ENCODE data around the gene SPRED3.
A peak's percentile ranks its signal among the peaks of the same experiment; 100 is the strongest.
"Not testable (repeated sequence)": the region's sequence is repeated elsewhere in the genome, so short reads cannot be mapped to it uniquely, and the experiment has no call there.

Gene SPRED3

GRCh38 chr19:38422438-38422837, 33.9 kb downstream of the SPRED3 start:
- DNase-seq: no peak

DNA sequence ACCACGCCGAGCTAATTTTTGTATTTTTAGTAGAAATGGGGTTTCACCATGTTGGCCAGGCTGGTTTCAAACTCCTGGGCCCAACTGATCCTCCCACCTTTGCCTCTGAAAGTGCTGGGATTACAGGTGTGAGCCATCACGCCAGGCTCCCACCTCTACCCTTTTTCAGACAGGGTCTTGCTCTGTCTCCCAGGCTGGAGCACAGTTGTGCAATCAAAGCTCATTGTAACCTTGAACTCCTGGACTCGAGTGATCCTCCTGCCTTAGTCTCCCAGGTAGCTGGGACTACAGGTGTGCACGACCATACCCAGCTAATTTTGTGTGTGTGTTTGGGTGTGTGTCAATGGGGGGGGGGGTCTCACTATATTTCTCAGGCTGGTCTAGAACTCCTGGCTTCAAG, 35.8 kb downstream of the SPRED3 start:
- DNase-seq: no peak

DNA sequence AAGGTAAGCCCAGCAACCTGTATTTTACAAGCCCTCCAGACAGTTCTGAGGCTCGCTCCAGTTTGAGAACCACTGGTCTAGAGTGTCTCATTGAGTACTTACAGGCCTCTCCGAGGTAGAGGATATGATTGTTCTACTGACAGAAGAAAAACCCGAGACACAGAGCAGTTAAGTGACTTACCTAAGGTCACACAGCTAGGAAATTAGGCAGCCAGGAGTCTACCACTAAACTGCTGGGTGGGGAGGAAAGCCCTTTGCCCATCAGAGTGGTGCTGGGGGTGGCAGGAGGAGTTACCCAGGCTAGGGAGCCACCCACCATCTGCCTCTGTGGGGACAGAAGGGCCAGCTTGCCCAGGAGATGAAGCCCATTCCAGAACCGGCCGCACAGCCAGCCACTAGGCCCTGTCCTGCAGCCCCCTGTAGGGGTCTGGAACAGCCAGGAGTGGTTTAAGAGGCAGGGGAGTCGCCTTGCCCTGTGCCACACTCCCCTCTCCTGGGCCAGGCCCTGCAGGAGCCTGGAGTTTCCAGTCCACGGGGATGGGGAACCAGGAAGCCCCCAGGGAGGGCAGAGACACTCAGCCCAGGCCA, 36.8 kb downstream of the SPRED3 start:
- DNase-seq: no peak

- peak; percentile 70 for DNase-seq
Measured at GRCh38 chr19:38425810-38426466, 37.4 kb downstream of the SPRED3 start, which contains the start of gene RASGRP4. Gene RASGRP4, minus strand, starts transcription at chr19:38426219. Its CDS starts 128 bp downstream, at chr19:38426091.

- not testable (repeated sequence) for DNase-seq
Measured at GRCh38 chr19:38427035-38427677, 38.7 kb downstream of the SPRED3 start.

GRCh38 chr19:38429055-38429810, 40.7 kb downstream of the SPRED3 start:
- no peak for DNase-seq

GRCh38 chr19:38429811-38430156, 41.3 kb downstream of the SPRED3 start:
- DNase-seq: no peak

DNA sequence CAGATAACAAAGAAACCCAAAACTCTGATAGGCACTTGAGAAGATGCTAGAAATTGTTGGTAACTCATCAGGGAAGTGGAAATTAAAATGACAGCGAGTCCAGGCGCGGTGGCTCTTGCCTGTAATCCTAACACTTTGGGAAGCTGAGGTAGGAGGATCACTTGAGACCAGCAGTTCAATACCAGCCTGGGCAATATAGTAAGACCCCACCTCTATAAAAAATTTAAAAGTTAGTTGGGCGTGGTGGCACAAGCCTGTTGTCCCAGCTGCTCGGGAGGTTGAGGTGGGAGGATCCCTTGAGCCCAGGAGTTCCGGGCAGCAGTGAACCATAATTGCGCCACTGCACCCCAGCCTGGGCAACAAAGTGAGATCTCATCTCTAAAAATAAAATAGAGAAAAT, 42.4 kb downstream of the SPRED3 start:
- no peak for DNase-seq

GRCh38 chr19:38433268-38433733, 44.8 kb downstream of the SPRED3 start, which contains the start of gene RYR1:
Gene RYR1, plus strand, starts transcription at chr19:38433691. Its CDS starts 139 bp downstream, at chr19:38433830.
- DNase-seq: peak; percentile 81

GRCh38 chr19:38434549-38435051, 46.1 kb downstream of the SPRED3 start:
- DNase-seq: no peak

GRCh38 chr19:38437295-38437694, 48.8 kb downstream of the SPRED3 start:
- no peak for DNase-seq

DNA sequence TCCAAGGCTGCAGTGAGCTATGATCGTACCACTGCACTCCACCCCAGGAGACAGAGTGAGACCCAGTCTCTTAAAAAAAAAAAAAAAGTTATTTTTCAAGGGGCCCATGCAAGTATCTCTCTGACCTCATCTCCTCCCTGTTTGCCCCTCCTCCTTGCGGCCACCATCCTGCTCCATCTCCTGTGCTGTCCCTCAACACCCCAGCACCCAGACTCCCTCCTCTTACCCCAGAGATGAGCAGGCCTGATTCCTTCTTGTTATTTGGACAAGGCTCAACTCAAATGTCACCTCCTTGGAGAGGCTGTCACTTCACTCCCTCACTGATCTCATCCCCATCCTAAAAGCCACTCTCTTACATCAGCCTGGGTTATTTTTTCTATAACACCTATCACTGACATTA, 49.4 kb downstream of the SPRED3 start:
- no peak for DNase-seq

DNA sequence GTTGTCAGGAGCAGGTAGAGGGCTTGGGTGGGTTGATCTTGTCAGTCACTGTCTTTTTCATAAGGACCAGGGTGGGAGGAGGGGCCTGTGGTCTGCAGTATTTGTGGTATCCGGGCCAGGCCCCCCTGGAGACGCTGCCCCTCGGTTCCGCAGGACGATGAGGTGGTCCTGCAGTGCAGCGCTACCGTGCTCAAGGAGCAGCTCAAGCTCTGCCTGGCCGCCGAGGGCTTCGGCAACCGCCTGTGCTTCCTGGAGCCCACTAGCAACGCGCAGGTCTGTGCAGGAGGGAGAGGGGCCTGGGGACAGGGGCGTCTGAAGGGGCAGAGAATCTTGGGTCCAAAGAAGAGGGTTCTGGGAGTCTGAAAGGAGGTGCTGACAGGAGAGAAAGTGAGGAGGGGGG, 52.1 kb downstream of the SPRED3 start:
- DNase-seq: no peak

GRCh38 chr19:38441657-38442348, 53.3 kb downstream of the SPRED3 start:
- DNase-seq: peak; percentile 60

DNA sequence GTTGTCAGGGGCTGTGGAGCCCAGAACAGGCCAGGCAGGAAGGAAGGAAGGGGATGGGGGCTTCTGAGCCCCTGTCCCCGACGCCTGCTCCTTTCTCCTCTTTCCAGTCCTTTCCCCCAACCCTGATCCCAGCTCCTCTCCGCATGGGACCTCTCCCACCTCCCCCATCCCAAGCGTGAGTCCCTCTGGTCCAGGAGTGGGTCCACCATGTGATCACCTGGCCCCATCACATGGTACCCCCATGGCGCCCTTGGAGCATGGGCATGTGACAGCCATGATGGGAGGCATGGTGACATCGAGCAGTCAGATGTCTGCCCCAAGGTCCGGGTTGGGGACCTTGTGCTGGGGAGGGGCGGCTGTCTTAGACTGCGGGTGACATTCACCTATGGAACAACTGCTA, 54.2 kb downstream of the SPRED3 start:
- no peak for DNase-seq

DNA sequence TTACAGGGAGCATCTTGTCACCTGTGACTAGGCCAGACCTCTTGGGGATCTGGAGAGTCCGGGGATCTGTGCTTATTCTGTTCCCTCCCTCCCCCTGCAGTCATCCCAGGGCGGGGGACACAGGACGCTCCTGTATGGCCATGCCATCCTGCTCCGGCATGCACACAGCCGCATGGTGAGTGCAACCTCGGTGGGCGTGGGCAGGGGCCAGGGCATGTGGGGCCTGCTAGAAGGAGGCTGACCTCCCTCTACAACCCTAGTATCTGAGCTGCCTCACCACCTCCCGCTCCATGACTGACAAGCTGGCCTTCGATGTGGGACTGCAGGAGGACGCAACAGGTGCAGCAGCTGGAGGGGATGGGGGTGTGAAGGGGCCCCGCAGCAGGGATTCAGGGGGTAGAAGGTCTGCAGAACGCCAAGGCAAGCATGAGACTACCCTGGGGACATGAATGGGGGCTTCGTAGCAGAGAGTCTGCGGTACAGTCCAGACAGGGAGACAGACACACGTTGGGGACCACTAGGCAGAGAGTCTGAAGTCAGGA, 55.0 kb downstream of the SPRED3 start:
- DNase-seq: no peak

DNA sequence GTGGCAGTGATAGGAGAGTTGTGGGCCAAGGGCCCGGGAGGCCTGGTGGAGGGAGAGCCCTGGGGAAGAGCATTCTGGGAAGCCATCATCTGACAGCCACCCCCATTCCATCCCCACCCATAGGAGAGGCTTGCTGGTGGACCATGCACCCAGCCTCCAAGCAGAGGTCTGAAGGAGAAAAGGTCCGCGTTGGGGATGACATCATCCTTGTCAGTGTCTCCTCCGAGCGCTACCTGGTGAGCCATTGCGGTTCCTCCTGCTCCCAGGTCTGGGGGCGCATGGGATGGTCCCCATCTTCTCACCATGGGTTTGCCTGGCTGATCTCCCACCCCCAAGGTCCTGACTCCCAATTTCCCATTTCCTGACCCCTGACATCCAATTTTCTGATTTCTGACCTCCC, 55.5 kb downstream of the SPRED3 start:
- no peak for DNase-seq

DNA sequence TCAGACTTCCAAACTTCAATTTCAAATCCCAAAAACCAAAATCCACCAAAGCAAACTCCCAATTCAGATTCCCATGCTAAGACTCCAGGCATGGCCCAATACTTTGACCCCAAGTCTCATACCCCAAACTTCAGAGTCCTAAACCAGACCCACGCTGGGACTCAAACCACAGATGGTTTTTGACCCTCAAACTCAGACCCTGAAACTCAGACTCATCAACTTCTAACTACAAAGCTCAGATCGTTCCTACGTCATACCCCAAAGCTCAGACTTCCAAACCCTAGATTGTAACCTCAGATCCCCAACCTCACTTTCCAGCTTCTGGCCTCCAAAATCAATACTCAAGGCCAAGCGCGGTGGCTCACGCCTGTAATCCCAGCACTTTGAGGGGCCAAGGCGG, 56.9 kb downstream of the SPRED3 start:
- no peak for DNase-seq

DNA sequence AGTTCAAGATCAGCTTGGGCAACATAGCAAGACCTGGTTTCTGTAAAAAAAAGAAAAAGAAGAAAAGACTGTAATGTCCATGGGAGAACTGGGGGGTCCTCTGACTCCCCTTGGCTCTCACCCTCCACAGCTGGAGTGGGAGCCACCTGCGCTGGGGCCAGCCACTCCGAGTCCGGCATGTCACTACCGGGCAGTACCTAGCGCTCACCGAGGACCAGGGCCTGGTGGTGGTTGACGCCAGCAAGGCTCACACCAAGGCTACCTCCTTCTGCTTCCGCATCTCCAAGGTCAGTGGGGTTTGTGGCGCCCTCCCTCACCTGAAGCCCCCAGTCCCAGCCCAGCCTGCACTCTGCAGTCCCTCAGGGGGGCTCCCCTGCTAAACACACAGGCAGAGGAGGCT, 59.7 kb downstream of the SPRED3 start:
- no peak for DNase-seq

Measured in hematopoietic multipotent progenitor cell treated with erythropoietin and hydrocortisone succinate and interleukin-3 and kit ligand, for 6 days (in vitro differentiated cells).